GM23248 (cell line): ENCODE data around the gene TNF. TPM values are rescaled to one million over a fixed set of nuclear protein-coding genes. Genes with fewer than 3 reads are reported as not detected.

ENCODE experiments used
- DNase-seq: peaks from one replicate; pipeline ENCODE4 v3.0.0-alpha.2; 2015
- H2AFZ ChIP-seq: fragments of 200-600 bp; sonication (generic); 2 replicates; pipeline ENCODE4 v1.6.1; 2016; ENCODE audit warnings: antibody characterized with exemption
- H3F3A ChIP-seq: fragments of 200-600 bp; sonication (generic); 2 replicates; pipeline ENCODE4 v1.6.1; 2016; ENCODE audit warnings: mild to moderate bottlenecking, antibody characterized with exemption, mixed run types; ENCODE audit not compliant: insufficient read depth
- H3K27ac ChIP-seq: fragments of 200-600 bp; sonication (generic); 2 replicates; pipeline ENCODE4 v1.5.1; 2016; ENCODE audit warnings: mild to moderate bottlenecking
- H3K27me3 ChIP-seq: fragments of 200-600 bp; sonication (generic); replicated peaks from 2 replicates; pipeline ENCODE4 v1.6.1; 2016; ENCODE audit warnings: mild to moderate bottlenecking; ENCODE audit not compliant: insufficient read depth
- H3K36me3 ChIP-seq: fragments of 200-600 bp; sonication (generic); 2 replicates; pipeline ENCODE4 v1.6.1; 2016; ENCODE audit warnings: low read depth, mild to moderate bottlenecking
- H3K4me1 ChIP-seq: fragments of 200-600 bp; sonication (generic); 2 replicates; pipeline ENCODE4 v1.6.1; 2016; ENCODE audit warnings: mild to moderate bottlenecking; ENCODE audit not compliant: insufficient read depth
- H3K4me2 ChIP-seq: fragments of 200-600 bp; sonication (generic); one replicate; pipeline ENCODE4 v1.6.1; 2016; ENCODE audit warnings: mild to moderate bottlenecking; ENCODE audit not compliant: unreplicated experiment
- H3K4me3 ChIP-seq: fragments of 200-600 bp; sonication (generic); 2 replicates; pipeline ENCODE4 v1.5.1; 2016; ENCODE audit warnings: mild to moderate bottlenecking
- H3K79me2 ChIP-seq: fragments of 200-600 bp; sonication (generic); 2 replicates; pipeline ENCODE4 v1.6.1; 2016; ENCODE audit warnings: mild to moderate bottlenecking; ENCODE audit not compliant: insufficient read depth
- H3K9ac ChIP-seq: fragments of 200-600 bp; sonication (generic); 2 replicates; pipeline ENCODE4 v1.6.1; 2016; ENCODE audit warnings: mild to moderate bottlenecking
- H3K9me2 ChIP-seq: fragments of 200-600 bp; sonication (generic); 2 replicates; pipeline ENCODE4 v1.6.1; 2016; ENCODE audit warnings: mixed run types, mild to moderate bottlenecking, moderate library complexity; ENCODE audit not compliant: insufficient read depth
- H3K9me3 ChIP-seq: fragments of 200-600 bp; sonication (generic); one replicate; pipeline ENCODE4 v1.6.1; 2017; ENCODE audit warnings: low read depth
- H4K20me1 ChIP-seq: fragments of 200-600 bp; sonication (generic); 2 replicates; pipeline ENCODE4 v1.6.0; 2016; ENCODE audit not compliant: insufficient read depth
- EZH2 ChIP-seq: fragments of 200-600 bp; sonication (generic); IDR thresholded peaks from 2 replicates; pipeline ENCODE4 v1.6.1; 2018; ENCODE audit warnings: antibody characterized with exemption, mild to moderate bottlenecking; ENCODE audit not compliant: insufficient read depth, poor library complexity, severe bottlenecking
- EZH2phosphoT487 ChIP-seq: fragments of 200-600 bp; sonication (generic); IDR thresholded peaks from 2 replicates; pipeline ENCODE4 v1.6.1; 2018; ENCODE audit warnings: antibody characterized with exemption, moderate library complexity, mild to moderate bottlenecking, low read depth; ENCODE audit not compliant: insufficient read depth
- WGBS, 2 experiments: methylation state at CpG; one replicate each; pipeline ENCODE4 v1.1.6; 2015 to 2017; ENCODE audit warnings: low lambda C conversion rate in 2 of 2, low coverage in 1 of 2; ENCODE audit errors: missing lambda C conversion rate in 2 of 2; 5-methylcytosine and 5-hydroxymethylcytosine counted together
- in situ Hi-C: fragments of 300-500 bp; cut with MboI; formaldehyde crosslinking; loops from 2 replicates; pipeline ENCODE4 v1.15.0; 2020
- polyA plus RNA-seq: library from polyadenylated mRNA; unstranded; fragments of >200 nt; fragmentation: Nextera tagmentation; extraction: Ambion mirVana; gene quantifications from 2 replicates; pipeline ENCODE4 v1.2.1, GENCODE V29; 2016
- total RNA-seq: library from RNA; depleted of rRNA; stranded (reverse); fragments of >200 nt; shearing (Covaris generic); gene quantifications from 2 replicates; pipeline ENCODE4 v1.2.3, GENCODE V29; 2014

Gene TNF
- total and polyA plus RNA-seq, 2 experiments from 2014 or later: 0.11 TPM; not detected in 1

GRCh38 chr6:31567531-31568370, 7.6 kb upstream of the TNF start:
- no peaks in the 10 kb centered on the region for H3K9me2 ChIP-seq
- no peak overlapping the region for H3K4me3 ChIP-seq
- H2AFZ ChIP-seq: no peak overlapping the region
- no peaks in the 10 kb centered on the region for H3K9me3 ChIP-seq
- H3K79me2 ChIP-seq: no peaks in the 10 kb centered on the region
- H4K20me1 ChIP-seq: no peaks in the 10 kb centered on the region
- no peak overlapping the region for H3K9ac ChIP-seq
- H3K27me3 ChIP-seq: no peaks in the 10 kb centered on the region
- in situ Hi-C loops: no loop called here
- H3K4me1 ChIP-seq: peaks cover 10% of the 10 kb centered on the region
- H3K27ac ChIP-seq: no peak overlapping the region
- H3K36me3 ChIP-seq: no peaks in the 10 kb centered on the region
- H3K4me2 ChIP-seq: no peak overlapping the region
- no peak for DNase-seq
- 31 to 43% methylated on average over 8 to 9 of the region's 9 CpGs for WGBS, 2 experiments
- no peak for TF ChIP-seq EZH2phosphoT487
- no peak for TF ChIP-seq EZH2
- peaks cover 11% of the 10 kb centered on the region for H3F3A ChIP-seq

DNA sequence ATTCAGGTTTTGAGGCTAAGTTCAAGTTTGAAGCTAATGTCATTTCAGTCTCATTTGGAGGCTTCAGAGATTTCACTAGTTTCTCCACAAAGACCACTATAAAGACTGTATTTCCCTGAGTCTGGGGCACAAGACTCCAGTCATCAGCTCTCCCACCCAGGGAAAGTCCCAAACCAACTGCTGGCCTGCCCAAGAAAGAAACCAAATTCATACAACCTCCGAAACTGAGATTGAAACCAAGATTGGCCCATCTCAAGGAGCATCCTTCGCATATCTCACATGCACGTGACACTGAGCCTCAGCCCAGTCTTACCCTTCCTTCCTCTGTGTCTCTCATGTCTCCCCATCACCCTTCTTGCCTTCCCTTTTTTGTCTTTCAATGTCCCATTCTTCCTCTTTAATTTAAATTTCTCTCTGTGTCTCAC, 6.8 kb upstream of the TNF start:
- WGBS, 2 experiments: 75 to 80% methylated on average over 3 of the region's 3 CpGs
- no peaks in the 10 kb centered on the region for H3K9me3 ChIP-seq
- no peak overlapping the region for H3K27ac ChIP-seq
- H3K4me2 ChIP-seq: no peak overlapping the region
- H3K9ac ChIP-seq: no peak overlapping the region
- H3K27me3 ChIP-seq: no peaks in the 10 kb centered on the region
- TF ChIP-seq EZH2phosphoT487 (no peak), EZH2 (no peak)
- H3K9me2 ChIP-seq: no peaks in the 10 kb centered on the region
- in situ Hi-C loops: no loop called here
- H4K20me1 ChIP-seq: no peaks in the 10 kb centered on the region
- peaks cover 3% of the 10 kb centered on the region for H3K4me1 ChIP-seq
- no peaks in the 10 kb centered on the region for H3K79me2 ChIP-seq
- DNase-seq: no peak
- H2AFZ ChIP-seq: no peak overlapping the region
- 0 out of 2 replicates have a peak, but pooled peaks cover 4% of the 10 kb centered on the region for H3F3A ChIP-seq
- no peaks in the 10 kb centered on the region for H3K36me3 ChIP-seq
- no peak overlapping the region for H3K4me3 ChIP-seq

DNA sequence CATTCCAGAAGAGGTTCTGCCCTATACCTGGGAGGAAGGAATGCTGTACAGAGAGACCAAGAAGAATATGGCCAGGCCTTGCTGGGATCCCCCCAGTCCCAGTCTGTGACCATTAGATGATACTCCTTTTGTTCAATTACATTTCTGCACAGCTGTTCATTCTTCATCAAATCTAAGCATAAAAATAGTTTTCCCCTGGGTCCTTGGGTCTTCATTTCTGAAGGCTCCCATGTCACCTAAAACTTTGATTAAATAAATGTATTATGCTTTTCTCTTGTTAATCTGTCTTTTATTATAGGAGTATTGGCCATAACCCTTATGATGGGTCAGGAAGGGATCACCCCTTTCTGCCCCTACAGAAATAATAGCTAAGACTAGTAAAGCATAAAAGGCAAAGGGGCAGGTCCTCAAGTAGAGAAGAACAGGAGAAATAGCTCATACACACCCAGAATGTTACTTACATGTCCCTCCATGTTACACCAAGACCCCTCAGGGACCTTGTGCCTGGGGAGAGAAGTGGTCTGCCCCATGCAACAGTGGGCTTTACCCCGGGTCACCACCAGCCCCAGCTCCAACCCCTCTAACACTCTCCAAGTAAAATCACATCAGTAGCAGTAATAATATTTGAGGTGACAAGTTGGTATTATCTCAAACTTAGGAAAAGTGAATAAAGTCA, 5.4 kb upstream of the TNF start:
- WGBS, 2 experiments: 42 to 50% methylated on average over 1 of the region's 1 CpG
- no peak for TF ChIP-seq EZH2phosphoT487
- TF ChIP-seq EZH2: no peak
- Histone ChIP-seq H3K9me3 (no peaks in the 10 kb centered on the region), H3K27me3 (no peaks in the 10 kb centered on the region), H3K4me2 (no peak overlapping the region), H3K4me1 (no peaks in the 10 kb centered on the region), H3K4me3 (no peak overlapping the region), H4K20me1 (no peaks in the 10 kb centered on the region), H3K27ac (no peak overlapping the region), H3K79me2 (no peaks in the 10 kb centered on the region), H3K9me2 (no peaks in the 10 kb centered on the region), H3K36me3 (no peaks in the 10 kb centered on the region), H3K9ac (no peak overlapping the region), H2AFZ (no peak overlapping the region), H3F3A (no peaks in the 10 kb centered on the region)
- DNase-seq: no peak
- in situ Hi-C loops: no loop called here

DNA sequence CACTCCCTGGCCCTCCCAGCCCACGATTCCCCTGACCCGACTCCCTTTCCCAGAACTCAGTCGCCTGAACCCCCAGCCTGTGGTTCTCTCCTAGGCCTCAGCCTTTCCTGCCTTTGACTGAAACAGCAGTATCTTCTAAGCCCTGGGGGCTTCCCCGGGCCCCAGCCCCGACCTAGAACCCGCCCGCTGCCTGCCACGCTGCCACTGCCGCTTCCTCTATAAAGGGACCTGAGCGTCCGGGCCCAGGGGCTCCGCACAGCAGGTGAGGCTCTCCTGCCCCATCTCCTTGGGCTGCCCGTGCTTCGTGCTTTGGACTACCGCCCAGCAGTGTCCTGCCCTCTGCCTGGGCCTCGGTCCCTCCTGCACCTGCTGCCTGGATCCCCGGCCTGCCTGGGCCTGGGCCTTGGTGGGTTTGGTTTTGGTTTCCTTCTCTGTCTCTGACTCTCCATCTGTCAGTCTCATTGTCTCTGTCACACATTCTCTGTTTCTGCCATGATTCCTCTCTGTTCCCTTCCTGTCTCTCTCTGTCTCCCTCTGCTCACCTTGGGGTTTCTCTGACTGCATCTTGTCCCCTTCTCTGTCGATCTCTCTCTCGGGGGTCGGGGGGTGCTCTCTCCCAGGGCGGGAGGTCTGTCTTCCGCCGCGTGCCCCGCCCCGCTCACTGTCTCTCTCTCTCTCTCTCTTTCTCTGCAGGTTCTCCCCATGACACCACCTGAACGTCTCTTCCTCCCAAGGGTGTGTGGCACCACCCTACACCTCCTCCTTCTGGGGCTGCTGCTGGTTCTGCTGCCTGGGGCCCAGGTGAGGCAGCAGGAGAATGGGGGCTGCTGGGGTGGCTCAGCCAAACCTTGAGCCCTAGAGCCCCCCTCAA, 3.1 kb upstream of the TNF start, which contains the start of gene LTA:
TSS of gene LTA (plus strand) at position 249 of the 871 bp plus-strand sequence. CDS start at position 703, 454 bp downstream.
- H3F3A ChIP-seq: no peaks in the 10 kb centered on the region
- no peaks in the 10 kb centered on the region for H3K9me2 ChIP-seq
- H3K27me3 ChIP-seq: no peaks in the 10 kb centered on the region
- H3K4me3 ChIP-seq: no peak within 1 kb of the TSS
- TF ChIP-seq EZH2: no peak
- no peak for TF ChIP-seq EZH2phosphoT487
- no peak within 1 kb of the TSS for H3K4me2 ChIP-seq
- no peaks in the 10 kb centered on the region for H3K9me3 ChIP-seq
- no peak within 1 kb of the TSS for H3K27ac ChIP-seq
- no peaks in the 10 kb centered on the region for H3K4me1 ChIP-seq
- H4K20me1 ChIP-seq: no peaks in the 10 kb centered on the region
- no peaks in the 10 kb centered on the region for H3K36me3 ChIP-seq
- DNase-seq: no peak
- no peak within 1 kb of the TSS for H3K9ac ChIP-seq
- in situ Hi-C loops: no loop called here
- H2AFZ ChIP-seq: no peak within 1 kb of the TSS
- WGBS, 2 experiments: 73 to 87% methylated on average over 23 to 27 of the region's 27 CpGs
- no peaks in the 10 kb centered on the region for H3K79me2 ChIP-seq
